Stimulated activated naive CD4-positive, alpha-beta T cell treated with Interleukin-2 at 50 U/mL for 16 hours (primary cell): ENCODE results near the gene HLCS.

Experiments used
- DNase-seq: peaks from one replicate; lab custom pipeline; 2025; lab: John Stamatoyannopoulos, UW

The HLCS gene

DNA sequence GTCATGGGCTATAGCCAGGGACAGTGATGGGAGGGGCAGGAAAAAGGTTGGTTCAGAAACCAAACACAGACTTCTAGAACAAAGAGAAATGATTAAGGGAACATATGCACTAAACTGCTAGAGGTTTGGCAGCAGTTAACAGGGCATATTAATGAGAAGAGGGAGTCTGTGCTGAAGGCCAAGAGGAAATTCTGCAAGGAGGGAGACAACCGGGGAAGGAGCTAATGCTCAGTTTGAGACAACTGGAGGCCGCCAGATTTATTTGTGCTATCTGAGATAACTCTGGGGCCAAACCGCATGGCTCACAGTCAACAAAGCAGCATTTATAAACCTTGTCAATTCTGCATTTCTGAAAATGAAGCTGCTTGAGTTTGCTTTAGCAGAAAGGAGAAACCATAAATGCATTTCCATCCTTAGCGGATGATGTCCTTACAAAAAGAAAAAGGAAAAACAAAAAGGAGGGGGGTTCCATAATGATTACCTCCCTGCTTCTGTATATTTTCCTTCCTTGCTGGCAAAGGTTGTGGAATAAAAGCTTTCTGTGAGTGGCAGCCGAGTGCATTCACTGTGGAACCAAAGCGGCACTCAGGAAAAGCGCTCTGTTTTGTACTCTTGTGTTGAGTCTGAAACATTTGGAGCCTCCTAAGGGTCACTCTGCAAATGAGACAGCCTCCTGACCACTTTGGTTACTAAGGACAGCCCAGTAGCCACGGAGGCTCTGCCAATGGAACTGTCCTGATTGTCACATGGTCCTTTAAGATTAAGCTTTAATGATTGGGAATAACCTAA, 197.2 kb downstream of the HLCS start:
- DNase-seq = no peak

DNA sequence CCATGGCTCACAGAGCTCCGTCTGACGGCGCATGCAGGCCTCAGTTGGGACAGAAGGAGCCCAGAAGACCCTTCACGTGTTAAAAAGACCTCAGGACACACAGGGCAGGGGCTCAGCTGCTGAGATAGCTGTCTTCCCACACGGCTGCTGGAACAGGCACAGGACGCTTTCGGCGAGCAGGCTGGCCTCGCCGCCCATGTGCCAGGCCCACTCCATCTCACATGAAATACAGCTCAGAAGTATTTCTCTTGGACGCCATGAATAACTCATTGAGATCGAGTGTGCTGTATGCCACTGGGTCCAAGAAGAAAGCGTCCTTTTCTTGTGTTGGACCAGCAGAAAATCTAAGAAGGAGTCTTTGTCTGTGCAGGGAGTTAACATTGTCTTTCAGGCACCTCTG, 198.0 kb downstream of the HLCS start:
- no peak for DNase-seq

DNA sequence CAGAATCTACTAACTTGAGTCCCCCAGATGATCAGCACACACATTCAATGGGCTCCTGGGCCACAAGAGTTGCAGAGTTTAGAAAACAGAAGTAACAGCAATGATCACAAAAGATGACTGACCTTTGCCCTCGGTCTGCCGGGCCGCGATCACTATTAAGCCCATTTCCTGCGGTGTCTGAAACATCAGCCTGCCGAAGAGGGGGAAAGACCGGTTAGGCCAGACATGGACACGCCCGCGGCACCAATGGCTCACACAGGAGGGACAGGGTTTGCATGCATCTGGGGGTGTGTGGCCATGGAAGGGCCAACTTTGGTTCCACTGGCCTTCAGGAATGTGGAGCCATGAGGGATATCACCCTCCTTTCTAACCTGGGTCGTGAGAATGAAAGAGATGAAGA, 199.4 kb downstream of the HLCS start:
- no peak for DNase-seq

DNA sequence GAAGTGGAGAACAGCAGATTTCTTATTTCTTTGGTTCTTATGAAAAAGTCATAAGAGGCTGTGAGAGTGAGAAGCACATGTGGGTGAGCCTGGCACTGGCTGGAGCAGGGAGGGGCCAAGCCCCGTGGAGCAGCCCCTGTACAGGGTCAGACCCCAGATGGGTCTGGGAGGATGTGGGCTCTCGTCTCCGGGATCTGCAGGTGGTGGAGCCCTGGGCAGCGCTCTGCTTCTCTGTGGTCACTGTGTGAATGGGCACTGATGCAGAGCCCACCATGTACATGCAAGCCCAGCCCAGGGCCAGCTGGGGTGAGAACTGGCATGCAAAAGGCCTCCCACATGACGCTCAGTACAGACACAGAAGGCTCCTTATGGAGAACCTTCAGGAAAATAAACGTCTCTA, 200.0 kb downstream of the HLCS start:
- DNase-seq = no peak

DNA sequence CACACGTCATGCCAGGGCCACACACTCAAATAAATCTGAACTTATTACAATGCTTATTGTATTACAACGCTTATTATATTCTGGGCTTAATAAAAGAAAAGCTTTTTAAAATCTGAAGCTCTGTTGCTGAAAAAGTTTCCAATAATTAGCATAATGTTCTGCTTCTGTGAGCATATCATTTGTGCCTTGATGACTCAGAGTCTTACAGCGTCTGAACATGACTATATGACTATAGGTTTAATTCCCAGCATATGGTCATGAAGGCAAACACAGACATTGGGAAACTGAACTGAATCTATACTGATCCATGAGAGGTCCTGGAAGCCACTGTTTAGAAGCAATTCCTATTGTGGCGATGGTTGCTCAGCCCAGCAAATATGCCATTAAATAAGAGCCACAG, 201.2 kb downstream of the HLCS start:
- DNase-seq = no peak

DNA sequence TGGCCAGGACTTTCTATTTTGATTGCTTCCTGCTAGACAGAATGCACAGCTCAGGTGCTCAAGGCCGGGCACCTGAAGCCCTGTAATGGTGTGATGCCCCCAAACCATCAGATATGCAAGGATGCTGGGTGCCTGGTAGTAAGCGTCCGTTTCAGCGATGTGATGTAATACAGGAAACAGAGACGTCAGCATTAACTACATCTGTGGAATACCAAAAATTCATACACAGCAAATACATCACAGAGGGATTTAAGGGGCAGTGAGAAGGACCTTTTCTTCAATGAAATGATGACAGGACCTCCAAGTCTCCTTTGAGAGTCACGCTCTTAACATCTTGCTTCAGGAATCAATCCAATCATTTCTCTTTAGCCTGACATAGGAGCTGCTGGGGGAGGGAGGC, 203.2 kb downstream of the HLCS start:
- DNase-seq = no peak

DNA sequence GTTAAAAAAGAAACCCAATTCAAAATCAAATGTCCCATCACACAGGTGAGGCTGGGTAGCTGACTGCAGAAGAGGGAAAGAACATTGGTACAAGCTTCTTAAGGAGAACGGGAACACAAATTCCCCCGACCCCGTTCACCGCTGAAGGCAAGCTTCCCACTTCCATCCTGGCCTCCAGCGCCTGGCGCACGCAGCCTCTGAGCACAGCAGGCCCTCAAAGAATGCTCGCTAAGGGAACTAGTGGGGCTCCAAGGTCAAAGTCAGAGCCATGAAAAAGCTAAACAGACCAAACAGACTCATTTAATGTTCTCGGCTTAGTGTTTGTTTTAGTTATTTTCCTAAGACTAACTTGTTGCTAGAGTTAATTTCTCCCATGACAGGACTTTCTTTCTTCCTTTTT, 203.8 kb downstream of the HLCS start:
- no peak for DNase-seq

DNA sequence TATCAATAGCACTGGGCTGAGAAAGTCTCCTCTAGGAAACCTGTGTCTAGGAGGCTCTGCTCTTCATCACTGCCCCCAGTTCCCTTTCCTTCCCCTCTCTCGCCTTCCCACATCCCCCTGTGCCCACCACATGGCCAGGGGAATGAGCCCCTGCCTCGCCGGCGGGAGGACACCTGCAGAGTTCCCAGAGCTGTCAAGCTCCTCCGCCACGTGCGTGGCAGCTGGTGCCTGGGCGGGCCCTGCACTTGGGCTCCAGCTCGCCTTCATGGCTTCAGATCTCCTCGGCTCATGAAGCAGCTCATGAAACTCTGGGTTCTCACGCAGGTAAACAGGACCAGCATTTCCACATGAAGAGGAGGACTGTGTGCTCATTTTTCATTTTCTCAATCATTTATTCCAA, 204.8 kb downstream of the HLCS start:
- DNase-seq = no peak

DNA sequence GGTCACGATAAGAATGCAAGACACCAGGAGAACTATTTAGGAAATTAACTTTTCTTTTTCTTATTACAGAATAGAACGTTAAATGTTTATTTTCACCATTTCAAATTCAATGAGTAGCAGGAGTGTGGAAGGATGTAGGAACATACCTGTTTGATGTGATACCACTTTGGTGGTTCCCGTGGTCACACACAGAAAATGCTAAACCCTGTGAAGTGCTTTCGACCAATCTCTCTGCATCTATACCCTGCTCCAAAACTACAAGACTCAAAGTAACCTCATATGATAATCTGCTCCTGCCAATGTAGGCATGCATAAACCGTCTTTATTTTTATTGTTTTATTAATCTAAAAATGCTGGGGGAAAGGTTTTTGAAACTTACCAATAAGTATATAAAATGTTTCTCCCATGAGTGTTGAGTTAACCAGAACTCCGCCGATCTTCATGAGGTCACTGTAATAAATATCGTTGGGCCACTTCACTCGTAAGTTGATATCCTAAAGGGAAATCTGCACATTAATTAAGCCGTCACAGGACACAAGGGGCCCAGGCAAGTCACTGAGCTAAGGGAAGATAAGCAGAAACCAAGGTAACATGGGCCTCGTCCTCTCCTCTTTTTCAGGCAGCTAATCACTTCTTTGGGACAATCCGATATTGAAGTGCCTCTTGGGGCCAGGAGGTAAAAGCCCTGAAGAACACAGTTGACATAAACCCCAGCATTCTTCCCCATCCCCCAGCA, 207.0 kb downstream of the HLCS start:
- no peak for DNase-seq

DNA sequence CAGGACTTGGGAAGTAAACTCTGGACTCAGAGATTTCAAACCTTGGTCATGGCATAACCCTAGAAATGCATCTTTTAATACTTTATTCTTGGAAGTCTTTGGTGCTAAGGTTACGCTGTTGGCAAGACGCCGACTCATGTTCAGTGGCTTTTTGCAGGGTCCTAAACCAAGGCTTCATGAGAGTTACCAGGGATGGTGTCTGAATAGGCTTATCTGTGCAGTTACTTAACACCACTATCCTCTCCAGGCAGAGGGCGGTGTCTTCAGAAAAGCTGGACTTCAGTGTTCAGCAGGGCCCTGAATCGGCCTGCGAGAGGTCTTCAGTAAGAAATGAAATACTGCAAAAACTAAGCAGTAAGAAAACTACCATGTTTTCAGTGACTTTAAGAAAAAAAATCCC, 209.3 kb downstream of the HLCS start:
- no peak for DNase-seq

DNA sequence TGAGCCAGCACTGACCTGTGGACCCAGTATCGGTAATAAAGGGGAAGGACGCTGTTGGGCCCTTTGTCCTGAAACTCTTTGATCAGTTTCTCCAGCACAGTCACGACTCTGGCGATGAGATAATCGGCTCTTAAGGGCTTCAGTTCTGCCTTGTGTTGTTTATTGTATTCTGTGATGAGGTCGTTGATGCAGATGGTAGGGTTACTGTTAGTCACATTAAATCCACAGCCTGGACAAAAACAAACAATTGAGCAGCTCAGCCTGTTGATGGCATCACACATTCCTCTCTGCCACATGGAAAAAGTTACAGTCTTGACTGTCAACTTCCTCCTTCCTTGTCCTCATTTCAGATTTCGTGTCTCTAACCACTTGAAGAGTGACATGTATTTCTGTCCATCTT, 209.9 kb downstream of the HLCS start:
- no peak for DNase-seq

DNA sequence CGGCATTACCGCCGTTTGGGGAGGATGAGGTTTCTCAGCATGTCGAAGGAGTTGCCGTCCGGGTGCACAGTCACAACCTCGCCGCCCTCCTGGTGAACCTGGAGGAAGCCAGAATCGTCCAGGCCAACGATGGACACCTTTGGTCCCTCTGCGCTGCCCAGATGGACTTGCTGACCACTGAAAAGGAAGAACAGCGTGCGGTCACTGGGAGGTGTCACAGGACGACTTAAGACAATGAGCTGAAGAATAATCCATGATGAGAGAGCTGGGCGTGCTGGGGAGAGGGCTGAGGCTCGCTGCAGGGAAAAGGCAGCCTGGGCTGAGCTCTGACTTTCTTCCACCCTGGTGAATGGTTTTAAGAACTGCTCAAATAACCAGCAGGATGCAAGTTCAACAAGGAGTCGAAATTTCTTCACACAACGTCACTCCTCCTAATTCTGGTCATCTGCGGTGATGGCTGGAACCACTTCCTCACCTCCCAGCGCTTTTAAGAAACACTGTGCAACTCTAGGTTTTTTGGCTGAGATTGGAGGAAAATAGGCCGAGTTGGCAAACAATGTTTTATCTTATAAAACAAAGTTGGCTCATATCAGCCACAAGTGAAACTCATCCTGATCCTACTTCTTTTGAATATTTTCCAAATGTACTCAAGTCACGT, 212.1 kb downstream of the HLCS start:
- DNase-seq = no peak

DNA sequence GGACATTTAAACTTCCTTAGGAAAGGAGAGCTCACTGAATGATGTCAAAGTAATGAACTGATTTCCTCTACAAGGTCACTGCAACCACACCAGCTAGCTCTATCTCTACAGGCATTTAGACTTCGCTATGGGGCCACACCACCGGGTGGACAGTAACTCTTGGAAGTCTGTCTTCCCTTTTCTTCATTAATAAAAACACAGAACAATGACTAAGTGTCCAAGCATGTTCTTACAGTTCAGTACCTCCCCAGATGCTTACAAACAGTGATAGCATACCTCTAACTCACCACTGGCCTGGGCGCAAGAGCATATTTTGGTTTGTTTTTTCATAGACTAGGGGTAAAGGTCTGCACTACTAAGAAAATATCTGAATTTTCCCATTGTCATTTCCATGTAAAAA, 212.9 kb downstream of the HLCS start:
- no peak for DNase-seq

DNA sequence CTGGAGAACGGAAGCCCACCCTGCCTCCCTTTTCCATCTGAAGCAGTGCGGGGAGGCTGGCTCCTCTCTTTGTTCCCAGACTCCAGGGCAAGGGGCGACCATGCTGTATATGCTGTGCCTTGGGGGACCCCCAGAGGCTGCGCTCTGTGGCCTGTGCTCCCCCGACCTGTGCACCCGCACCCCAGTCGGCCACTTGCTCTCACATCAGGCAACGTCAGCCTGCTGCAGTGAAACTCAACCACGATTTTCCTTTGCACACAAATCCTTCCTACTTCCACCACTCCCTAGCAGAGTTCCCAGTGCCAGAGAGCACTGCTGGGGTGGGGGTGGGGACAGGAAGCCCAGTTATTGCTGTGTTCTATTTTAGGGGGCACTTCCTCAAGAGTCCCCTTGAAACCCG, 215.1 kb downstream of the HLCS start:
- no peak for DNase-seq

DNA sequence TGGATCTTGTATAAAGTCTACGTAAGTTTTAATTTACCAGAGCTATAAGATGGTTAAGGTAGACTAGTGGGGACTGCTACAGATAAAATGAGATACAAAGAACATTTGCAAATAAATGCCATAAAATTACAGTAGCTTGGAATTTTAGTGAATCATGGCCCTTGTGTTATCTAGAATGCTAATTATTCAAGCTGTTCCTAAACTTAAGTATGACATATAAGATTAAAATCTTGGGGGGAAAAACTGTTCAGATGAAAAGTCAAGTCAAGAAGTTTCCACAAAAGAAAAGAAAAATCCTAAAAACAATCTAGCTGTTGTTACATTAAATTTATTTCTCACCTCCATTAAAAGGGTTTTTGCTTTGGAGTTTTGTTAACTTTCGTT, 215.9 kb downstream of the HLCS start:
- DNase-seq = no peak

DNA sequence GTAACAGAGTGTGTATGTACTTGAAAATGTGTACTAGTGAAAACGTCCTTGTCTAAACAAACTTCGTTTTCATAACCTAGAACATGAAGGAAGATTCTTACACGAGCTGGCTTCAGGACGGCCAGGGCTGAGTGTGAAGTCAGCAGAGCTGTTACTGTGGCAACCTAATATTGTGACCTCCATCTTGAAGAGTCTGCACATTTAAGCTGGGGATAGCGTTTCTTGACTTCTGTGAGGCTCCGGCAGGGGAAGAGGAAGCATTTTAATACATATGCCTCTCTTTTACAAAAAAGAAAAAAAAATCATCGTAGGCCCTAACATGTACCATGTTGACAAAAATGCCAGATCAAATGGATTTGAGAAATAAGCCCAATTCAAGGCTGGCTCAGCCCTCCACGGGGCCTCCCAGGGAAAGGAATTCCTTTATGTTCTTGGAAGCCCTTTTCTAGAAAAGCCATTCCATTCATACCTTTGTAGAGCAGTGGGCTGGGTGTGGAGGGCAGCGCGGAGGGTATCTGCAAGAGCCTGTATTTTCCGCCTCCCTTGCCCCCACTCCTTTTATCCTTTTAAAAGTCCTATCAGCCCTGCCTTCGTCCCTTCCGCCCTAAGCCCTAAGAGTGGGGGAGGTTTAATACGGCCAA, 216.4 kb downstream of the HLCS start:
- no peak for DNase-seq

DNA sequence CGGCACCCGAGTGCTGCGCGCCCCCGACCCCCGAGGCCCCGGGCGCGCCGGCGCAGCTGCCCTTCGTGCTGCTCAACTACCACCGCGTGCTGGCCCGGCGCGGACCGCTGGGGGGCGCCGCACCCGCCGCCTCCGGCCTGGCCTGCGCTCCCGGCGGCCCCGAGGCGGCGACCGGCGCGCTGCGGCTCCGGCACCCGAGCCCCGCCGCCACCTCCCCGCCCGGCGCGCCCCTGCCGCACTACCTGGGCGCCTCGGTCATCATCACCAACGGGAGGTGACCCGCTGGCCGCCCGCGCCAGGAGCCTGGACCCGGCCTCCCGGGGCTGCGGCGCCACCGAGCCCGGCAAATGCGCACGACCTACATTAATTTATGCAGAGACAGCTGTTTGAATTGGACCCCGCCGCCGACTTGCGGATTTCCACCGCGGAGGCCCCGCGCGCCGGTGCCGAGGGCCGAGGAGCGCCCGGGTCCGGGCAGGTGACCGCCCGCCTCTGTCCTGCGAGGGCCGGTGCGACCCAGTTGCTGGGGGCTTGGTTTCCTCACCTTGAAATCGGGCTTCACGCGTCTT, 218.6 kb downstream of the HLCS start:
- DNase-seq = peak; percentile 9

DNA sequence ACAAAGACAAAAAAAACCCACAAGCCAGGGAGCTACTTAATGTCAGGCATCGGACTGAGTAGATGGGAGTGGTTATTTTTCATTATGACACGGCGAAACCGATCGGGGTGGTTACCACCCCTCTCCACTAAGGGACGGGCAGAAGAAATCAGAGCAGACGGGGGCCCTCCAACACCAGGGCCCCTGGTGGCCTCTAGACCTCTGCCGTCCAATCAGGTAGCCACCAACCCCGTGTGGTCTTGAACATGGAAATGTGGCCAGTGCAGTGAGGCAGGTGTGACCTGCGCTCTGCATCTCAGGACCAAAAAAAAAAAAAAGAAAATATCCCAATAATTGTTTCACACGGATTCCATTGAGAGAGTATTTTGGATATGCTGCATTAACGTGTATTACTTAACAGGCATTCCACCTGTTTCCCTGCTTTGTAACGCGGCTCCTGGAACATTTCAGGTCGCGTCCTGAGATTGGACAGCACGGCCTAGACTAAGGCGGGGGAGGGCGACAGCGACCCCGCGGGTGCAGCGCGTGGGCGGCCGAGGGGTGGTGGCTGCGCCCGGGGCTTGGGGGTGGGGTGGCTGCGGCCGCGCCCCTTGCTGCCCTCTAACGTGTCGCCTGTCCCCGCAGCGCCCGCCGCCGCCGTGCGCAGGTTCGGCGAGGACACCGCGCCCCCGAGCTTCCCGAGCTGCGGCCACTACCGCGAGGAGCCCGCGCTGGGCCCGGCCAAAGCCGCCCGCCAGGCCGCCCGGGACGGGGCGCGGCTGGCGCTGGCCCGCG, 219.2 kb downstream of the HLCS start:
- DNase-seq = no peak

DNA sequence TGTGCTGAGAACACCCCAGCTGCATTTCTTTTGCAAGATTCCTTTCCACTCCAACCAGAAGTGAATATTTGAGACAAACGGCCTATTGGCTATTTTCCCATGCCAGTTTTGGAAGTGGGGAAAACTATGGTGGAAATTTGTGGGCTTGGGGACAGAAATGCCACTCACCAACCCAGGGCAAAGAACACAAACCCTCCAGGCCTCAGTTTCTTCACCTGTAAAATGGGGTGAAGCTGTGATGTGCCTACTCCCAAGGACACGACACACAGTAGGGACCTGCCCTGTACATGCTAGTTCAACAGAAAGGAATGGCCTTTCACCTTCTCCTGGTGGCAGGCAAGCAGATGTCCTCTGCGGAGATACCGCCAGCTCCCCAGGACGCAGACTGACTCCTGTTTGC, 221.0 kb downstream of the HLCS start:
- DNase-seq = no peak

DNA sequence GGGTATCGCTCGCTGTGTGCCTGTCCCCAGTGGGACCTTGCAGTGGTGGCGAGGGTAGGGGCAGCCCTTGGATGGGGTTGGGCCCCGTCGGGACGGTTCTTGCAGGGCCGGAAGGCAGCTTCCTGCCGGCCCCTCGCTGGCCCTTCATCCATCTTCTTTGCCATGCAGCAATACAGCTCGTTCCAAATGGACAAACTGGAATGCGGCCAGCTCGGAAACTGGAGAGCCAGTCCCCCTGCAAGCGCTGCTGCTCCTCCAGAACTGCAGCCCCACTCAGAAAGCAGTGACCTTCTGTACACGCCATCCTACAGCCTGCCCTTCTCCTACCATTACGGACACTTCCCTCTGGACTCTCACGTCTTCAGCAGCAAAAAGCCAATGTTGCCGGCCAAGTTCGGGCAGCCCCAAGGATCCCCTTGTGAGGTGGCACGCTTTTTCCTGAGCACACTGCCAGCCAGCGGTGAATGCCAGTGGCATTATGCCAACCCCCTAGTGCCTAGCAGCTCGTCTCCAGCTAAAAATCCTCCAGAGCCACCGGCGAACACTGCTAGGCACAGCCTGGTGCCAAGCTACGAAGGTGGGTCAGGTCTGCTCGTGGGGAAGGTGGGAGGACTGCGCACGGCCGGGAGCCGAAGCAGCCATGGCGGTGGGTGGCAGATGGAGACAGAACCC, 221.8 kb downstream of the HLCS start:
- DNase-seq = no peak

DNA sequence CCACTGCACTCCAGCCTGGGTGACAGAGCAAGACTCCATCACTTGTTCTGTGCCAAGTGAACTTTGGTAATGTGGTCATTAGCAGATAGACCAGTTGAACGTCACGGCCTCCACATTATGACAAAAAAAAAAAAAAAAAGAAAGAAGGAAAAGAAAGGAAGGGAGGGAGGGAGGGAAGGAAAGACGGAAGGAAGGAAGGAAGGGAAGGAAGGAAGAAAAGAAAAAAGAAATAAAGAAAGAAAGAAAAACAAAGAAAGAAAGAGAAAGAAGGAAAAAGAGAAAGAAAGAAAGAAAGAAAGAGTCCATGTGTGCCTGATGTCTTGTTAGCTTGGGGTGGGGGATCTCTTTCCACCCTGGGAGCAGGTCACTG, 222.3 kb downstream of the HLCS start:
- DNase-seq = no peak
